HAP-1 (cell line): ENCODE data around the gene CHKA.

Experiments
- DNase-seq, 2 experiments: peaks; one replicate each; pipeline ENCODE4 v3.0.0-alpha.2; 2016 to 2020; ENCODE audit warnings: low spot score in 2 of 2
- H3K27me3 ChIP-seq: fragments of 250-450 bp; sonication (Bioruptor Pico); 2 replicates; pipeline ENCODE4 v1.5.1; 2020; ENCODE audit warnings: low read depth, mild to moderate bottlenecking, moderate library complexity
- H3K36me3 ChIP-seq: fragments of 250-450 bp; sonication (Bioruptor Pico); replicated peaks from 2 replicates; pipeline ENCODE4 v1.5.1; 2020; ENCODE audit warnings: mild to moderate bottlenecking
- H3K4me1 ChIP-seq: fragments of 250-450 bp; sonication (Bioruptor Pico); 2 replicates; pipeline ENCODE4 v1.5.1; 2020; ENCODE audit warnings: mild to moderate bottlenecking
- H3K4me3 ChIP-seq: fragments of 250-450 bp; sonication (Bioruptor Pico); 2 replicates; pipeline ENCODE4 v1.5.1; 2020; ENCODE audit warnings: mild to moderate bottlenecking, moderate library complexity
- H3K9me3 ChIP-seq: fragments of 250-450 bp; sonication (Bioruptor Pico); 2 replicates; pipeline ENCODE4 v1.5.1; 2020; ENCODE audit warnings: mild to moderate bottlenecking, moderate library complexity
- in situ Hi-C: fragments of 300-500 bp; cut with MboI; formaldehyde crosslinking; loops from 3 replicates; pipeline ENCODE4 v1.14.3; 2020; ENCODE audit warnings: low sequenced_read_pairs, inconsistent platforms, mixed read lengths

Gene CHKA

DNA sequence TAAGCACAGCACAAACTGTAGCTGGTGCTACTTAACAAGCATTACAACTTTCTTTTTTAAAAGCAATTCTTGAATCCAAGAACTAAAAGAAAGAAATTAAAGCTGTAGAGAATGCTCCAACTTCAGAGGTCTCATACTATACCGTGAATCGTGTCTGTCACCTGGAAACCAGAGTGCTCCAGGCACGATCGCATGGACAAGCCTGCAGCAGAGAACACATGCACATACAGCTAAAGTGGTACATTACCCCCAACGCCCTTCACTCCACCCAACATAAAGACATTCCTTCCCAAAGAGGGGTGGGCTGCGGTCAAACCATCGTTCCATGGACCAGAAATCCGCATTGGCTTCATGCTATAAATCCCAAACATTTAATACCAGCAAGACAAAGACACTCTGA is 31.5 kb downstream of the CHKA start:
- in situ Hi-C loops = no loop called here
- no peak for DNase-seq

DNA sequence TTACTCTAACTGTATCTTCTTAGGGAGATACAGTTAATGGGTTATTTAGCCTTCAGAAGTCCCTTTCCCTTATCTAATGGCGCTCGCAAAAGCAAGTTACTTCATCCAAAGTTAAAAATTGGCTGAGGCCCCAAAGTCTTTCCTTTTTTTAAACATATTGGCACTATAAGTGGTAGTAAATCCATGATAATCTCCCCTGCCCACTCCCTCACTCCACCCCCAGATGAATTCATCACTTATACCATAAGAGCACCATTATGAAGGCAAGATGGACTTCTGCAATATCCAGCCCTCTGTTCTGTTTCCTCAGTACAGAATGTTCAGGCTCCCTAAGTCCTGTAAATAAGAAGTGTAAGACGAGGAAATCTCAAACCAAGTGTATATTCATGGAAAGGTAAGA is 37.7 kb downstream of the CHKA start:
- no peaks in the 10 kb centered on the region; the same call in 1 of the 2 replicates for H3K36me3 ChIP-seq
- DNase-seq = no peak
- no peak overlapping the region for H3K4me3 ChIP-seq
- no peaks in the 10 kb centered on the region for H3K27me3 ChIP-seq
- H3K4me1 ChIP-seq = peaks cover 5% of the 10 kb centered on the region; the same call in 1 of the 2 replicates
- H3K9me3 ChIP-seq = no peaks in the 10 kb centered on the region
- in situ Hi-C loops = no loop called here

More for the DNA sequence above, 31.5 kb downstream of the CHKA start:
- H3K4me1 ChIP-seq = no peaks in the 10 kb centered on the region
- no peaks in the 10 kb centered on the region for H3K27me3 ChIP-seq
- H3K36me3 ChIP-seq = no peaks in the 10 kb centered on the region; the same call in none of the 2 replicates
- H3K4me3 ChIP-seq = no peak overlapping the region
- no peaks in the 10 kb centered on the region for H3K9me3 ChIP-seq

DNA sequence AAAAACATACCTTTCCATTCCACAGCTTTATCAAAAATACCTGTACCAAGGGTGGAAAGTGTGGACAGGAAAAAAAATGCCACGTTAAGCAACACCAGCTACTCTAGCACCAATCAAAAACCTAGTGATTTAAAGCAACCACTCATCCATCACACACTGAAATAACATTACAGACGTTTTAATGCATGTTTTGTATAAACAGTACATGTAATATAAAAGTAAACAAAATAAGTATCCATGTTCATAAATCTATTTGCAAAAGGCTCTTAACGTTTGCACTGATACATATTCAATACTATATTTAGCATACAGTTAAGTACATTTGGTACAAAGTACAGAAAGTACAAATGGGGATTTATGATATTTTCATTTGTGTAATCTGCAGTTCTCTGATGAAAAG is 38.7 kb downstream of the CHKA start:
- DNase-seq = no peak
- in situ Hi-C loops = no loop called here
- Histone ChIP-seq H3K9me3 (no peaks in the 10 kb centered on the region), H3K36me3 (no peaks in the 10 kb centered on the region; the same call in 1 of the 2 replicates), H3K27me3 (no peaks in the 10 kb centered on the region), H3K4me1 (peaks cover 5% of the 10 kb centered on the region; the same call in 1 of the 2 replicates), H3K4me3 (no peak overlapping the region)

DNA sequence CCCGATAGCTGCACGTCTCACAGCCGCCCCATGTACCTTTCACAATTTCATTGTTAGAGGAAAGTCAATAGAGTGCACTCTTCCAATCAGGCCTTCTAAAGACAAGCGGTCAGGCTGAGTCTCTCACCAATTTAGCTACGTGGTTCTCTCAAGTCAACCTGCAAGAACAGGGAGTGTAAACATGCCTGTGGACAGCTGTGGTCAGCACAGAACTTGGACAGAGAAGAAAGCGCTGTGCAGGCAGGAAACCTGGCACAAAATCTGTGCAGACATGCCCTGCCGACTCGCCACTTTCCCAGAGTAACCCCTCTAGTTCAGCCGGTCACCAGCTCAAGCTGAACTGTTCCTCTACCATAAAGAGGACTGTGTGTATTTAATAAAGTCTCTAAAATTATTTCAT is 39.5 kb downstream of the CHKA start:
- Histone ChIP-seq H3K27me3 (no peaks in the 10 kb centered on the region), H3K36me3 (no peaks in the 10 kb centered on the region; the same call in 1 of the 2 replicates), H3K9me3 (no peaks in the 10 kb centered on the region), H3K4me1 (peaks cover 5% of the 10 kb centered on the region; the same call in 1 of the 2 replicates), H3K4me3 (no peak overlapping the region)
- DNase-seq = no peak
- in situ Hi-C loops = no loop called here

DNA sequence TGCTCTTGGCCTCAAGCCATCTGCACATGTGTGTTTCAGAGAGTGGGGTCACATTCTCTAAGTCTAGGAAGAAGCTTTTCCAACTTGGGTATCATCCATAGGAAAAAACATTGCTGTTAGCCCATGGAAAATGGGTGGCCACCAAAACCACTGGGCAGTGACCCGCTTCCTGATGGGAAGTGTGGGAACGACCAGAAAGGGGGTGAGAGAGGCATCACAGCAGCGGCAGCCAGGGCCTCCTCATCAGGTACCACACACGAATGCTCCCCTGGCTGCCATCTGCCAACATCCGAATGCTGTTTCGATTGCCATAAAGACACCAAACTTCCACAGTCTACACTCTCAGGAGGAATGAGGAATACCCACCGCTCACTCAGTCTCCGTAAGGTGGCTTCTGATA is 40.3 kb downstream of the CHKA start:
- DNase-seq = no peak
- no peaks in the 10 kb centered on the region; the same call in 1 of the 2 replicates for H3K36me3 ChIP-seq
- in situ Hi-C loops = no loop called here
- H3K27me3 ChIP-seq = no peaks in the 10 kb centered on the region
- peaks cover 5% of the 10 kb centered on the region; the same call in 1 of the 2 replicates for H3K4me1 ChIP-seq
- H3K9me3 ChIP-seq = no peaks in the 10 kb centered on the region
- no peak overlapping the region for H3K4me3 ChIP-seq

DNA sequence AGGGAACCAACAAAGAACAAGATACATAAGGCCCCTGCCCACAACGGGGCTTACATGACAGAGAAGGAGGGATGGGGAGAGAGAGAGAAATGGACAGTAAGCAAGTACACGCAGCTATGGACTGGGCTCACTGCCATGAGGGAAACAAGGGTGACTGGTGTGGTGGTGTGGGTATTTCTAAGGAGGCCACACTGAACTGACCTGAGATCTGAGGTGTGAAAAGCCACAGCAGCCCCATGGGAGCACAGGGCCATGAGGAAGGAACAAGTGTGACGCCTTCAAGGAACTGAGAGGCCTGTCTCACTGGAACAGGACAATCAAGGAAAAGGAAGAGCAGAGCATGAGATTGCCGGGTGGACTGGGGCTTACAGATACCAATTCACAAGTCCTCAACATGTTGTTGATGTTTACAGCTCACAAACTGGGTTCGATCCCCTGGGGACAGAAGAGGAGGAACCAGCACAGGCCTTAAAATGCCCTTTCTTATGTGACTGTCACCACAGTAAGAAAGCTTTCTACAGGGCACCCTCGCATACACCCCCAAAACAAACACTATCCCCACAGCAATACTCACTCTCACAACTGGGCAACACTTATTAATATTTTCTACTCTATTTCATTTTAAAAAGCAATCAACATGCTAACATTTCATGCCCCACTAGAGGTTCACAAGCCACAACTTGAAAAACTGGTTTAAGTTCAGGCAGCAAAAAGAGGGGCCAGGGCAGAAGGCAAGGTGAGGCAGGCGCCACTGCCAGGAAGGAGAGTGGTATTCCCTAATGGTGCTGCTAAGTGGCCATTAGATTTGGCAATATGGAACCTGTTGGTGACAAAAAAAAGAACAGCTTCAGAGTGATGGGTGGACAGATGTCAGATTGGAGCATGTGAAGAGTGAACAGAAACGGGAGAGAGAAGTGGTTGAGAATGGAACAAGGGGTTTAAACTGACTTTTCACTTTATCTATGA is 43.3 kb downstream of the CHKA start:
- Histone ChIP-seq H3K4me3 (no peak overlapping the region), H3K4me1 (peaks cover 5% of the 10 kb centered on the region; the same call in 1 of the 2 replicates), H3K9me3 (no peaks in the 10 kb centered on the region), H3K36me3 (no peaks in the 10 kb centered on the region; the same call in 1 of the 2 replicates), H3K27me3 (no peaks in the 10 kb centered on the region)
- DNase-seq = no peak
- in situ Hi-C loops = no loop called here

DNA sequence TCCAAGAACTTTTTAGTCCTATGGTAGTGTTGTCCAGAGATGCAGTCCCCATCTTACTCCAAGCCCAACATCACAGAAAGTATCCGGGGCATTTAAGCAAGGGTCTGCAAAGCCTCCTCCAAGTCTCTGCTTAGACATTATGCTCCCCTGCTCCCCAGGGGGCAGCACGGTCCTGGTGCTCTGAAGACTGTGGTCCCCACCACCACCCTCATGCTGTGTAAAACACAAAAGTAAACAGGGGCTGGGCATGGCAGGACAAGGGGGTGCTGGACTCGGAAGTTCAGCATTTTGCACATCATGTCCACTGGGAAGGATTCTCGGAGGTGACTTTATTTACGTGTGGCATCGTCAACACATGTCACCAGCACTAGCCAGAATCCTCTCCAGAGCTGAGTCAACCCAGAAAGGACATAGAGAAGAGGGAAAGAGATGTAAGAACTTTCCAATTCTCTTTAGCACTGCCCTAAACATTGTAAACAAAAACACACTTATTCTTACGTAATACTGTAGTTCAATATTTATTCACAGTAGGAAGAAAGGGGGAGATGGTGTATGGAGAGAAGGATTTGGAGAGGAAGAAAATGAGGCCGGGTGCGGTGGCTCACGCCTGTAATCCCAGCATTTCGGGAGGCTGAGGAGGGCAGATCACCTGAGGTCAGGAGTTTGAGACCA is 44.7 kb downstream of the CHKA start:
- in situ Hi-C loops = no loop called here
- no peak for DNase-seq
- H3K4me1 ChIP-seq = no peaks in the 10 kb centered on the region
- no peak overlapping the region for H3K4me3 ChIP-seq
- no peaks in the 10 kb centered on the region for H3K27me3 ChIP-seq
- no peaks in the 10 kb centered on the region; the same call in 1 of the 2 replicates for H3K36me3 ChIP-seq
- no peaks in the 10 kb centered on the region for H3K9me3 ChIP-seq

DNA sequence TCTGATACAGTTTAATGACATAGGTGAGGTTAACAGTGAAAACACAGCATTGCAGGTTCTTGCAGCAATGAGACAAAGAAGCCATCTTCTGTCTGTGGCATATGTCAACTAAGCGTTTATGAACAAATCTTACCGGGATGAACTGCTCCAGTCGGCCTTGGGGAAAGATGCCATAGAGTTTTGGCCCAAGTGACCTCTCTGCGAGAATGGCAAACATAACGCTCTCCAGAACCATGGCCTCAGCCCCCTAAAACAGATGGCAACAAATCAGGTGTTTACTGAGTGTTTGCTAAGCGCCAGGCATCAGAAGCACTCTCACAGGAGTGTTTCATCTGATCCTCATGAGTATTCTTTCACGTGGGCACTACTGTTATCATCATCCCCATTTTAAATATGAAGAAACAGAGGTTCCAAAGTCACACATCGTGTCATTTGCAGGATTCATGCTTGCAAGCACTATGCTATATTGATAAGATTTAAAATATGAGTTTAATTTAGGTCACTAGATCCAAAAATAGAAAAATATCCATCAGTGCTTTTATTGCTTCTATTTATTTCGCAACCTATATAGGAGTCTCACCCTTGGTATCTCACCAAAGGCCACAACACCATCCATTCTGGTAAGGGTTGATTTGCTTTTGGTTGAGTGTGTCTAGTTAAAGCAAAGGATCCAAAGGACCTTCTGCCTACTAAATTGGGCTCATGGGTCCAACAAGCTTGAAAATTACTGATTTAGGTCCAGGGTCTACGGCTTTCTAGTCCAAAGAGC is 46.4 kb downstream of the CHKA start:
- H3K4me1 ChIP-seq = no peaks in the 10 kb centered on the region
- in situ Hi-C loops = no loop called here
- H3K36me3 ChIP-seq = peaks cover 12% of the 10 kb centered on the region
- no peaks in the 10 kb centered on the region for H3K9me3 ChIP-seq
- DNase-seq = no peak
- no peaks in the 10 kb centered on the region for H3K27me3 ChIP-seq
- H3K4me3 ChIP-seq = no peak overlapping the region

DNA sequence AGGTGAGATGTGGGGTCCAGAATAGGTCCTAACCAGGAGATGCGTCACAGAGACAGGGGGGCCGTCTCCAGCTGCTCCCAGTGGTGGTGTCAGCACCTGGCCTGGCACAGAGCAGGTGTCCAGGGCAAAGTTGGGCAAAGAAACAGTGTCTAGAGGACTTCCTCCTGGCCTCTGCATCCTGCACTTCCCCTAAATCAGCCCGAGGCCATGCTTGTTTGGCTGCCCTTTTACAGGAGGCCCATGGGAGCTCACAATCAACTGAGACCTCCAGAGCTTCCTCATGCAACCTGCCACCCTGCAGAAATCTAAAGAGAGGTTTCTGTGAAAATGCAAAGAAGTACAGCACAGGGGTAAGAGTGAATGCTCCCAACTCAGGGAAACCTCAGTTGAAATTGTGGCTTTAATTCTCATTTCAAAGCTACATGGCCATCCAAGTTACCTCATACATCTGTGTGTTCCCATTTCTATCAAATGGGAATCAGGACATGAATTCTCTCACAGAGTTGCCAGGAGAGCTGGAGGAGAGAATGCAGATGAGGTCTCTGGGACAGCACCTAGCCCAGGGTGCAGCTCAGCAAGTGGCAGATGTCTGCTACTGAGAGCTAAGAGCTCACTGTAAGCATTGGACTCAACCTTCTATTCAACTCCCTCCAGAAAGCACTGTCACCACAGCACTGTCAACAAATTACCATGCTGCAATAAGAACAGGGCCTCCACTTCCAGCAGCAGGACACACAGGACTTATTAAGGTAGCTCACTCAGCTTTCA is 49.7 kb downstream of the CHKA start:
- no peaks in the 10 kb centered on the region for H3K4me1 ChIP-seq
- peaks cover 29% of the 10 kb centered on the region for H3K36me3 ChIP-seq
- H3K4me3 ChIP-seq = no peak overlapping the region
- H3K9me3 ChIP-seq = no peaks in the 10 kb centered on the region
- DNase-seq = no peak
- in situ Hi-C loops = no loop called here
- H3K27me3 ChIP-seq = no peaks in the 10 kb centered on the region

DNA sequence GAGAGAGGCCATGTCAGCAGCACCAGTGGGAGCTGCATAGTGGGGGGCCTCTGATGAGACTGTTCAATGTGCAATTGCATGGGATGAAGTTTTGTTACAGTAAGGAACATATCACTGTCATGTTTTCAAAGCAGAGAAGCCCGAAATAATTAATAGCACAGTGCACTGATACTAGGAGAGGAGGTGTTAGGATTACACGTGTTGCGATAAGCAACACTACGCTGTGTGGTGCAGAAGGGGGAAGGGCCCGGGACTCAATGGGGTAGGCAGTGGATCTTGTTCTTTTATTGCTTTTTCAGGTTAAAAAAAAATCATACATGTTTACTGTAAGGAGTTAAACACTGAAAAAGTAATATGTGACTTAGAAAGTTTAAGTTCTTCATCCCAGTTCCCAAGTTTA is 53.2 kb downstream of the CHKA start:
- no peak for DNase-seq
- H3K27me3 ChIP-seq = no peaks in the 10 kb centered on the region
- in situ Hi-C loops = no loop called here
- H3K9me3 ChIP-seq = no peaks in the 10 kb centered on the region
- no peaks in the 10 kb centered on the region for H3K4me1 ChIP-seq
- H3K4me3 ChIP-seq = no peak overlapping the region
- peaks cover 60% of the 10 kb centered on the region for H3K36me3 ChIP-seq

DNA sequence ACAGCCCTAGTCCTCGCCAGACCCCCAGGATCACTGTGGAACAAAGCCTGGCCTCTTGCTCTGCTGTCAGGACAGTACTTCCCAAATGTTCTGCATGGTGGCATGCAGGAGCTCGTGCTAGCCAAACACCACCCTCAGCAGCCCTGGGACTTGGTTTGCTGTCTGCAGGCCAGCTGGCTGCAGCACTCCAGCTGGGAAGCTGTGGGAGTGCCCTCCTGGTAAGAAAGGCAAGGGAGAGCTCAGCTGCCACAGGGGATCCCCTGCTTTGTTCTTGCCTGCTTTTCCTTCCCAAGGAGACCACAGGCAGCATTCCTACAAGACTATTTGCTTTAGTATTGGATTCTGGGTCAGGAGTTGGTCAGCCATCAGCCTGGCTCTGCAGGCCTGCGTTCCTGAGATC is 54.4 kb downstream of the CHKA start:
- in situ Hi-C loops = no loop called here
- no peaks in the 10 kb centered on the region for H3K4me1 ChIP-seq
- H3K4me3 ChIP-seq = no peak overlapping the region
- H3K9me3 ChIP-seq = no peaks in the 10 kb centered on the region
- H3K36me3 ChIP-seq = peaks cover 71% of the 10 kb centered on the region
- no peaks in the 10 kb centered on the region for H3K27me3 ChIP-seq
- no peak for DNase-seq

DNA sequence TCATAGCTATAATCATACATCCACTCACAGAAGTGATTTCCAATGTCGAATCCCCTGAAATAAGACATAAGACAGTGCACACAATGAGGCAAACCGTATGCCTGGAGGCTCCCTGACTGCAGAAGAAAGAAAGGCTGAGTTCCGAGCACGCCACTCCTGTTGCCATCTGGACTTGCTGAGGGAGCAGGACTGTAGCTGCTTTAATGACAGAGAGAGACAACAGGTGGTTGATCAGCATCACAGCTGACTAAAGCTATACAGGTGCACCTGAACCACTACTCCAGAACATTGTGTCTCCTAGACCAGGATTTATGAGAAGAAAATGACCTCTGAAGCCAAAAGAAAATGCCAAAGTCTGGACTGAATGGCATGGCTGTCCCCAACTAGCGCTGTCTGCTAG is 55.3 kb downstream of the CHKA start:
- in situ Hi-C loops = no loop called here
- Histone ChIP-seq H3K4me3 (no peak overlapping the region), H3K36me3 (peaks cover 74% of the 10 kb centered on the region), H3K9me3 (no peaks in the 10 kb centered on the region), H3K27me3 (no peaks in the 10 kb centered on the region), H3K4me1 (no peaks in the 10 kb centered on the region)
- no peak for DNase-seq

DNA sequence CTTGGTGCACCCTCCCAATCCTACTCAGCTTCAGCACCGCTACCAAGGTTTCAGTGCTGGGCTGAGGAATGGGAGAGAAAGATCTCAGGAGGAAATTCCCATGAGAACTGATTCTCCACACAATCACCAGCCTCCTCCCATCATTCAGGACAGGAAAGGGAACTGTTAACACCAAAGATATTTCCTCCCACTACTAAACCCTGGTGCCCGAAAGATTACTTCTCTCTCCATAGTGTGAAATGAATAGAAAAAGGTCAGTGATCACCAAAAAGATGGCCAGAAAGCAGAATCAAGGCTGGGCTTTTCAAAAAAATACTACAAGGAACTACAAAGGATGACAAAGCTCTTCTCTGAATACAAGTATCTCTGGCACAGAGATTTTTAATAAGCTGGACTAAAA is 56.3 kb downstream of the CHKA start:
- Histone ChIP-seq H3K36me3 (peaks cover 72% of the 10 kb centered on the region), H3K4me3 (no peak overlapping the region), H3K4me1 (no peaks in the 10 kb centered on the region), H3K27me3 (no peaks in the 10 kb centered on the region), H3K9me3 (no peaks in the 10 kb centered on the region)
- in situ Hi-C loops = no loop called here
- no peak for DNase-seq
